DMS153 treated with DMSO at 0.1 percent for 48 hours (cell line): ENCODE results near the gene AKAP6.
A peak's percentile ranks its signal among the peaks of the same experiment; 100 is the strongest.

Experiments
- DNase-seq: peaks from one replicate; lab custom pipeline; 2025; ENCODE audit not compliant: unreplicated experiment; lab: John Stamatoyannopoulos, UW

Gene AKAP6

DNA sequence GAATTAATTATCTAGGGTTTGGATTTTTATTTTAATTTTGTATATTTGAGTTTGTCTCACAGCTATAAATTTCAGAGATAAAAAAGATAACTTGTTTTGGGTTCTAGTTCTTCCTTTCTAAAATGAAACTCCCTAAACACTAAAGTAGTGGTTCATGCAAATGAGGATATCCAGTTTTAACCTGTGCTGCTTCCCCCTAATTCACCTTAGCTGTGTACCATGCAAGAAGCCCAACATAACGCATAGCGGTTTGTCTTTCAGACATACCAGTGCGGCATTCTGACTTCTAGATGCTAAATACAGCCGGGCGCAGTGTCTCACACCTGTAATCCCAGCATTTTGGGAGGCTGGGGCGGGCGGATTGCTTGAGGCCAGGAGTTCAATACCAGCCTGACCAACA lies 320.9 kb downstream of the AKAP6 start:
- no peak for DNase-seq

DNA sequence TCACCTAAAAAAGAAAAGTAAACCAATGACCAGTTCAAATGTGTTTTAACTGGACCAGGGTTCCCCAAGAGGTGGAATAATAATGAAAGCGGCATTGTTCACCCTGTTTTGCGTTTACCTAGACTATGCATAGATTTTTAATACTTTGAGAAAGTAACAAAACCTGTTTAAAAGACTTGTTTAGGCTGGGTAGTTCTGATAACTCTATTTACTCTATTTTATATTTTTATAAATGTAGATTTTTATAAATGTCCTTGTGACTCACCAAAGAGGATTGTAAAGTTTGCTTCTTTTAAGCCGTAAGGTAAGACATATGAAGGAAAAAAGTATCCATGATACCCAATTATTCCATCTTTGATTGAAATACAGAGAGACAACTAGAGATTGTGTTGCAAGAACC lies 321.6 kb downstream of the AKAP6 start:
- no peak for DNase-seq

DNA sequence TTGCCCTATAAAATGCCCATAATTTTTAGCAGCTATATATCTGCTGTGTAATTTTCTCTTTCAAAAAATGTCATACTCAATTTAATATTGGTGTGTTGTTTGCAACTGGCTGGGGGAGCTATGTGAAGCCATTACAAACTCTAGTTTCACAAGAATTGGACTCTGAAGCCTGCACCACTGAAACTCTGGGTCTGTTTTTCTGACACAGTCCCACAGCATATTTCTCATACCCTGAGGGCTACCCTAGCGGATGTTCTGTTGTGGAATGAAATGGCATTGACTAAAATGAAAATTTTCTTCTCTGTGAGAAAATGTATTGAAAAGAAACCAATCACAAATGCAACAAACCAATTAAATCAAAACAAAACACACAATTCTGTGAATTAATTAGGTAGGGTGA lies 325.0 kb downstream of the AKAP6 start:
- no peak for DNase-seq

DNA sequence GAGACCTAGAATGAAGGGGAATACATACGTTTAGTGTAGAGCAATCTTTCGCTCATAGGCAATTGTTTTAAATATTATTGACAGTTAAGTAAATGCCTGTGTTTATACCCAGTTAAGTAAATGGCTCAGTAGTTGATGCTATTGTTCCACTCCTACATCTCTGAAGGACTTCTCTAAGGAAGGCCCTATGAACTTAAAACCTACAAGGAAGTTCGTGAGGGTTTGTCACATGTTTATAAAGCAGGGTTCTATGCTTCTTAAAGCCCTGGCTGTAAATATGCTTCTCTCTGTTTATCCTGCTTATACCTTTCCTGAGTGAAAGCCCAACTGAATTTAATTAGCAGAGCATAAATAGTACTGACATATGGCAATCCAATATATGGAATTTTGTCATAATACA lies 327.5 kb downstream of the AKAP6 start:
- DNase-seq = no peak

DNA sequence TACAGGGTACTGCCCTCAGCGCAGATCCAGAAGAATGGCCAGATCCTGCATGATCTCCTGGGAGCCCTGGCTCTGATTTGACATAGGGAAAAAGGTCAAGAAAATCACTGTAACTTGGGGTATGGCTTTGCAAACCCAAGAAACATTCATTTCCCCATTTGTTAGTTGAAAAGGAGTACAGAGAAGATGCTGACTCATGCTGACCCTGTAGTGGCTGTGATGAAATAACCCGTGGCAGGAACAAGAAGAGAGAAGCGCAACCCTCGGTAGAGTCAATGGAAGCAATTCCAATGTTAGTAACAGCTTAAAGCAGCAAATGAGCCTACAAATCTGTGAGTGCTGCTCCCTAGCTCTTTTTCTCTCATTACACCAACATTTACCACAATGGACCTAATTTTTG lies 328.0 kb downstream of the AKAP6 start:
- DNase-seq = no peak

DNA sequence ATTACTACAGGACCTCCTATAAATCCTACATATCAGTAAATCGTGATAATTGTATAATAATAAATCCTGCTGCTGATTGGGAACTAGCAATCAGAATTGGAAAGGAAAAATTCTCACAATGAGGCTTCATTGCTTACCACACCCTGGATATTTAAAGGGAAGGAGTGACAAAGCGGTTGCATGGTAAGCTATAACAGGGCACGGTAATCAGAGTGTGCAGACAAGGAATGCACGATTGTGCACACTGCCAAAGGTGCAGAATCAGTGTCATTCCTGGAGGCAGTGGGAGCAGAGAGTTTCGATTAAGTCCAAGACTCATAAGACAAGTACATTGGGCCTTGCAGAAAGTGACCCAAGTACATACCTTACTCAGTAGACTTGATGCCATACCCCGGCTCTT lies 332.1 kb downstream of the AKAP6 start:
- DNase-seq = no peak

DNA sequence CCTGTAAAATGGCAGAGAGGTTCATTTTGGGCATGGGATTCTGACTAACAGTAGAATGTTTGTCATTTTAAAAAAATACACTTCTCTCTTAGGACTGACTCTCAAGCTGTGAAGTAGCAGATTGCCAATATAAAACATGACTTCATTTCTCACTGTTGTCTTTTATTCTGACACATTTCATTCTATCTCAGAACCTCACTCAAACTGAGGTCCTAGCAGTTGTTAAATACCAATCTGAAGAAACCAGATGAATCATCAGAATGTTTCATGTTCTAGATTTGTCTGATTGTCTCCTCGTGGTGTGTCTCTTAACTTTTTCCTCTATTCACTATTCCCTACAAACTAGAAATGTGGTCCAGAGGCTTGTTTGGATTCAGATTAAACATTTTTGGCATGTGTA lies 333.1 kb downstream of the AKAP6 start:
- DNase-seq = no peak

DNA sequence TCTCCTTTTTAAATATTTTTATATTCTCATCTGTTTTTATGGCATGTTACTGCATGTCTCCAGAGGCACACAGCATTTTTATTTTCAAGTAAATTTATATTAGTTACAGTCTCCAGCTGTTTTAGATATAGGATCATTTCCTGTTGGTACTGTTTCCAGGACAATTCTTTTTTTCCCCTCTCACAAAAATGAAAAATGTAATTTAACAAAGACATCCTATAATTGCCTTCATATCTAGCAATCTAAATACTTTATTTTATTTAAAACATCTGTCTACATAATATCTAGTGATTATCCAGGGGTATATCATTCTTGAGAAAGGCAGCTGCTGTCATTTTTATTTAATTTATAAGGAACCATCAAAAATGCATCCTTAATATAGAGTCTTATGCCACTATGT lies 337.2 kb downstream of the AKAP6 start:
- DNase-seq = no peak

DNA sequence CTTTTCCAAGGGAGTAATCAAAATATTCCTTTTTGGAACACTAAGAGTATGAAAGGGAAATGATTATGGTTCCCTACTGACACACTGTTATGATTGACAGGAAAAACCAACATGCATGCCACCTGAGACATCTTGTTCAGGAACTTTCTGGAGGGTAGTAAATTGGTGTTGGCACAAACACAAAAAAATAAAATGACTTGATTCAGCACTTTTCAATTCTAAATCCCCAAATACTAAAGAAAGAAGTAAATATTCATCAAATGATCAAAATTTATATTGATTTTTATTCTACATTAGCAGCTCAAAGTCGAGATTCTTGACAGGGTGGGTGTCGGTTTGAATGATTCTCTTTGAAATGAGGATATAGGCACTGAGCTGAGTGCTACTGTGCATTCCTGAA lies 338.2 kb downstream of the AKAP6 start:
- no peak for DNase-seq

DNA sequence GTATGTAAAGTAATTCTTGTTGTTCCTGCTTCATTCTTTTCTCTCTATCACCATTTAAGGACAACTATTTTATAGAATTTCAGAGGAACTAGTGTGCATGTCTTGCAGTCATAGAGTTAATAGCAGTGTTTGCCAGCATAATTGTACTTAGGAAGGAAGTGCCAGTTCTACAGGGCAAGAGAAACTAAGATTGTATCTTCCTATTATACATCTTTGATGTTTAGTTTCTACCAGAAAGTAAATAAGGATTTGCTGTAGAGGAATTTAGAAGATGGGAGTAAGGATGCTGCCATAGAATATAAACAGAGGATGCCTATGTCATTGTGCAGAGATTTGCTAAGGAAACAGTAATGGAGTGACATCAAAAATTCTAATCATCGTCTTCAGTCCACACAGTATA lies 338.7 kb downstream of the AKAP6 start:
- DNase-seq = no peak

DNA sequence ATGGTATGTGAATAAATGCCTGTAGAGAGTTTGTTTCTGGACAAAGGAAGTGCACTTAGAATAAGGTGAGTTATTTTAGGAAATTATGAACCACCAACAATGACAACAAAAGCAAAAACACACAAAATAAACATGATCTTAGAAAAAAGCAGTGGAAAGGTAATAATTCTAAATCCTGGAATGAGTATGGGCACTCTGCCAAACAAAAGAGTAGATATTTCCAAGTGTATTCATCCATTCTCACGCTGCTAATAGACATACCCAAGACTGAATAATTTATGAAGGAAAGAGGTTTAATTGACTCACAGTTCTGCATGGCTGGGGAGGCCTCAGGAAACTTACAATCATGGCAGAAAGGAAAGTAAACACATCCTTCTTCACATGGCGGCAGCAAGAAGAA lies 340.3 kb downstream of the AKAP6 start:
- no peak for DNase-seq

DNA sequence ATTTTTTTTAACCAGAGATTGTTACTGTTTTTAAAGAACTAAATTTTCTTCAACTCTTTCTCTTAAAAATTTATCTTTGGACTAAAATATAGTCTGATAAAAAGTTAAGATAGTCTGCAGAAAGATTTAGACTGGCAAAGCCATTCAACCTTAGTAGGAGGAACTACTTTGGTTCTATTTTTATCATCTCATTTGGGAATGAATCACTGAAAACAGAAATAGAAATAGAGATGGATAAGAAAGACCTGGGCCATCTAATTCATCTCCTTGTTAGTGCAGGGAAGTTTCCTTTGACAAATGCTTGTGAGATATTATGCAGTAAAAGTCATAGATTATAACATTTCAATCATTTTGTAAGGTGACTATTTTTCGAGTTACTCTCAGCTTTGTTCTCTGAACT lies 346.3 kb downstream of the AKAP6 start:
- no peak for DNase-seq

DNA sequence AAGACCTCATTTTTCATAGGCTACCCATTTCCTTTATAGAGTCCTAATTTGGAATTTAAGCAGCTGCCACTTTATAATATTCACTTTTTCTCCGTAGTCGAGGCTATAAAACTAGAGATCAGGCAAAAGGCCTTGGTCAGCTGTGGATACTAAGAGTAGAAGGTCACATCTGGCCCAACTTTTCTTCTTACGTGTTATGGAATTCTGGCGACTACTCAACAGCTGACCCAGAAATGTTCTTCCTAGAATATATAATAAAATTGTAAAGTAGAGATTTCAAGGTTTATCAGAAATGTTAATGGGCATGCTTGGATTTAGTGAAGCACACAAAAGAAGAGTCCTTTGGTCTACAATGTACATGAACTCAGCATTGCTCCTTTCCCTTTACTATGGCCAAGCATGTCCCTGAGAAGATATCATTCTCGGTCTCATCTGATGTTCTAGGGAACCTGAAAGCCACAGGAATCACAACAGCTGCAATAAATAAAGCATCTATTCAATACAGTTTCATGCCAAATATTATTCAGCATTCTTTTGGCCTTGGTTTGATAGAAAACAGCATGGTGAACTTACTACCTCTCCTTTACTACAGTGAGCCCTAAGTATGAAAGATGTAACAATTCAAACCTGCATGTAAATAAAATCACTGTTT lies 348.2 kb downstream of the AKAP6 start:
- no peak for DNase-seq

DNA sequence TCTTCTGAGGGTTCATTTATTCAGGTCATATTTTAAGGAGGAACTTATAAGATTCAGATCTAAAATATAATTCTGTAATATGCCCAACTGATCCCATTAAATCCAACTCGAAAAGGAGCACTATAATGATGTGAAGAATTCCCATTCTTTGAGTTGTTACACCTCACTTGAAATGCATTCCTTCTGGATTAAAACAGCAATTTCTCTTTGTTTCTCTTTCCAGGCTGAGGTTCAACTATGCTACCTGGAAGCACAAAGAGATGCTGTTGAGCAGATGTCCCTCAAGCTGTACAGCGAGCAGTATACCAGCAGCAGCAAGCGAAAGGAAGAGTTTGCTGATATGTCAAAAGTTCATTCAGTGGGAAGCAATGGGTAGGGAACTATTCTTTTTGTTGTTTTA lies 349.0 kb downstream of the AKAP6 start:
- DNase-seq = no peak

DNA sequence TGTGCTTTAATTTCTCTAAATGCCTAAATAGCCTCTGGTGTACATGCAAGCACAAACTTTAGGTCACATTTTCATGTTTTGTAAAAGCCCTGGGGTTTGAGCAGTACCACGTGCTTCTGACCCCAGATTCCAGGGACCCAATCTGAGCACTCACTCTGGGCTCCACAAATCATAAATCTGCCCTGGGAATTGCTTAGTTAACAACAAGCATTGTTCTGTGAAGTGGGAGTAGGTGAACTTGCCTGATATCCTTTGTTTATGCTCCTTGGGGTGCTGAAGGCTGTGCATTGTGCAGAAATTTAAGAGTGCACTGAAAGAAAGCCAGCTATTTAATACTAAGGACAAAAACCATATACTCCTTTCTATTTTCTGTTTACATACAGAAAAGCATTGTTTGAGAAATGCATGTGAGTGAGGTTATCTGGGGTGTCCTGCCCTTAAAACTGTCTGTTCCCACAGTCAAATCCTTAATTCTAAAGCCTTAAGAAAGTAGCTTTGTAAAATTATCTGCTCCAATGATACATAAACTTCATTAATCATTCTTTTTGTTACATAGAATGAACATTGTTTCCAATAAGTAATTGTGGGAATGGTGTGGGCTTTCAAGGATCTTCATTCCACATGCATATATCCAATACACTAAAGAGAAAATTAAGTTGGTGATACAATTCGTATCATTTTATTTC lies 351.0 kb downstream of the AKAP6 start:
- DNase-seq = no peak

DNA sequence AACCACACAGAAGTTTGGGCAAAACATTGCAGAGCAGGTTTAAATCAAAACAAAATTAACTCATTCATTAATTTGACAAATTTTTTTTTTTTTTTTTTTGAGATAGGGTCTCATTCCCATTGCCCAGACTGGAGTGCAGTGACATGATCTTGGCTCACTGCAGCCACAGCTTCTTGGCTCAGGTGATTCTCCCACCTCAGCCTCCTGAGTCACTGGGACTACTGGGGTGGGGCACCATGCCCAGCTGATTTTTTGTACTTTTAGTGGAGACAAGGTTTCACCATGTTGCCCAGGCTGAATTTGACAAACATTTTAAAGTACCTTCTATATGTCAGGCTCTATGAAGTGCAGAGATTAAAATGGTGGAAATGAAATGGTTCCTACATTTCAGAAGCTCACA lies 352.5 kb downstream of the AKAP6 start:
- DNase-seq = no peak

DNA sequence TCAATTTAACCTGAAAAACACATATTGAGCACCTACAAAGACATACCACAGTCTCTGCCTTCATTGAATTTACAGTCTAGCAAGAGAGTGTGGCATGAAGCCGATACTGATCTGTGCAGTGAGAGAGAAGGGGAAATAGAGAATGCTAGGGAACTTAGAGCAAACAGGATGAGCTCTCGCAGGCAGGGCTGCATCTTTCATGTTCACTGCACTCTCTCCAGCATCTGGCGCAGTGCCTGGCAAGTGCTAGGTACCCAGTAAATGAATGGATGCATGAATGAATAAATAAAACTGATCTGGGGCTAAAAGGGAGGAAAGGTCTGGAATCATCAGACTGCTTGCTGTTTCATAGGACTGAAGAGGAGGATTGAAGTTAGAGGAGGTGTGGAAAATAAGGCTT lies 353.1 kb downstream of the AKAP6 start:
- no peak for DNase-seq

DNA sequence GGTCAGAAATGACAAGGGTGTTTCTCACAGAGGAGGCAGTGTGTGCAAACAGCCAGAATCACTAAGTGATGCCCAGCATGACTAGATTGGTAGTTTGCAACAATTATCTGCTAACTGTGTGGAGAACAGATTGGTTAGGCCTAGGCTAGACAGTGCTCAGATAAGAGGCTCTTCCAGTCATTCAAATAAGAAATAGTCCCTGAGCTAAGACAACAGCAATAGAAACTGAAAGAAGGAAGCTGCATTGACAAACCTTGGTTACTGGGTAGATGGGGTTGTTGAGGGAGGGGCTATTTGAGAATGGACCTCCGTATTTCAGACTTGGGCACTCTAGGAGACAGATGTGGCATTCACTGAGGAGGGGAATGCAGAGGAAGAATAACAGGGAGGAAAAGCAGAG lies 354.6 kb downstream of the AKAP6 start:
- DNase-seq = no peak

DNA sequence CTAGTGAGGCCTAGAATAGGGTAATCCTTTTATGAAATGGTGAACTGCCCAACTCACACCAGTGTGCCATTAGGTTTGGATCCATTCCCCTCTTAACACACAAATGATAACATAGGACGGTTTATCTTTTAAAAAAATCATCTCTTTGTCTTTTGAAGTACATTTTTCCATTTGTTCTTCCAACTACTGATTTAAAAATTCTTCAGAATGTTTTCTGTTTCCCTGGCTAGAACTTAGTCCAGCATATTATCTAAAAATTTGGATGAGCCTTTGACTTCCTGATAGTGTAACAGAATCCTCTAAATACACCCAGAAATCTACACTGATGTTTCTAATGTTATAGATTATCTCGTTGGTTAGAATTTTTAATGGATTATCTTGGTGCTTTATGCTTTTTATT lies 359.8 kb downstream of the AKAP6 start:
- DNase-seq = no peak

DNA sequence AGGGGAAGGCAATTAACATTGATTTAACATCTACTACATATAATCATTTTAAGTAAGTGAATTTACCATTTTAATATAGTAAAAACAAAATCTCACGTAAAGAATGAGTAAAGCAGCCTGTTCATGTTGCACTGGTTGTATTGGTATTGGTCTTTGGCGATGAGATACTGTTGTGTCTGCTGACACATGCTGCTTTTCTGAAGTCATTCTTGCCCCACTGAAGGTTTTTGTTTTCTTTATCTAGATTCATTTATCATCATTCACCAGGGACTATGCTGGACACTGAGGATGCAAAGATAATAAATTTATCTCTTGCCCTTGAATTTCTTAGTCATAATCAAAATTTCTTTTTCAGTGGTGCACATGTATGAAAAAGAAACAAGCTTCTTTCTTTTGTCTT lies 363.3 kb downstream of the AKAP6 start:
- DNase-seq = no peak

DNA sequence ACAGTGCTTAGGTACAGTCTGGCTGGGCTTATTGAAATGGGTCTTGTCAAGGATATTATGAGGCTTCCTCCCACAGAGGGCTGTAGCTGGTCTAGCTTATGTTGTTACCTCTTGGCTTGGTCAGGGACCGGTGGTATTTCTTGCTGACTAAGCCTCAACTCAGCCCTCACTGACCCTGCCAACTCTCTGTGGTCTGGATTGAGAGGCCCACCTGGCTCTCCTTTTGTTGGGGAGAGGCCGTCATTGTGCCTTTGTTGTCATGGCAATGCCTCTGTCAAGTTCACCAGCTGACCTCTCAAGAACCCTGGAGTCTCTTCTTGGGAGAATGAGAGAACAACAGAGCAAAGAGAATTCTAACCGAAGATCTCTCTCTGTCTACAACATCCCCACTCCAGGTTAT lies 364.0 kb downstream of the AKAP6 start:
- no peak for DNase-seq

DNA sequence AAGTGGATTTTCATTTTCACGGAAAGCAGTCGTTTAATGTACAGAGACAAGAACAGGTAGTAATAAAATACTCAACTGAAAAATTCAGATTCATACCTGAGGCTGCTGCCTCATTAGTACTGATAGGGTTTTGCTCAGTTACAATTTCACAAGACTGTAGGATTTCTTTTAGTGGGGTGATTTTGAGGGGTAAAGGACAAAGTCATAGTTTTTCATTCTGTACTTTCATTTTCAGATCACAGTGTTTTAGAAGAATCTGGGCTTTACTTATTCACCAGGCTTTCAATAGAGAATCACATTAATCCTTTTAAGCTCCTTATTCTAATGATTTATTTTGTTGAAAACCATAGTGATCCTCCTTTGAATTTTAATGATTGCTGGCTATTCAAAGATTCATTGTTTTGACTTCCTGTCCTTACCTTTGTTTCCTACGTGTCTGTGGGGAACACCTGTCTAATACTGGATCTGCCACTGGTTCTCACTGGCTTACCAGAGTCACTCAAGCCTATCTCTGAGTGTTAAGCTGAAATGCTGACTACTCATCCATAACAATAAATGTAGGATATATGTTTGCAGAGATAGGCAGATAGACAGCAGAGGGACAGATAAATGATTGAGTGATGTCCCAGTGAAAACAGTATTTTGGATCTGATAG lies 365.8 kb downstream of the AKAP6 start:
- DNase-seq = peak; percentile 68
